Amniotic stem cell (primary cell): ENCODE results near the gene LFNG.

Experiments used
- DNase-seq: peaks from one replicate; lab custom pipeline; 2025; lab: John Stamatoyannopoulos, UW

The LFNG gene

DNA sequence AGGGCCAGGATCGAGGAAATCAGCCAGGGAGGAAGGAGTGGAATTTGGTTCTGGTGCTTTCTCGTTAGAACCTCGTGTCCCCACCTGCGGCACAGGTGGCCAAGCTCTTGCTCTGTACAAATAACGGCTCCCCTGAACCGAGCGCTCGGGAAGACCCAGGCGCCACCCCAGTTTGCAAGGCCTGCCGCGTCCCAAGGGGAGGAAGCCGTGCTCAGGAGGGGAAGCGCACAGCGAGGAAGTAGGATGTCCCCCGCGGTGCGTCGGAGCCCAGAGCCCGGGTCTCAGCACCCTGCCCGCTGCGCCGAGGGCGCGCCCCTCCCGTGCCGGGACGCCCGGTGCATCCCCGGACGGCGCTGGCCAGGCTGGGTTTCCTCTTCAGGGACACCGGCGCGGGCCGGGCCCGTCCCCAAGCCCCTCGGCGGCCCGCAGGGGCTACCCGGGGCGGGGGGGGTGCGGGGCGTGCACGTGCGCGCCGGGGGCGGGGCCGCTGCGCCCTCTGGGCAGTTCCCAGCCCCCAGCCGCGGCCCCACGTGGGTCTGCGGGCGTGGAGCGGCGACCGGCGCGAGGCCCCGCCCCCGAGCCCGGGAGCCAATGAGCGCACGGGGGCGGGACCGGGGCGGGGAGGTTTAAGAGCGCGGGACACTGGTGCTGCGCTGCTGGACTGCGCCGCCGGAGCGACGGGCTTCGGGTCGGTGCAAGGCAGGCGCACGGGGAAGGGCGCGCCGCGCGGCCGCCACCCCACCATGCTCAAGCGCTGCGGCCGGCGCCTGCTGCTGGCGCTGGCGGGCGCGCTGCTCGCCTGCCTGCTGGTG lies at the start of gene LFNG:
Gene LFNG, plus strand, starts transcription at position 656 of the 812 bp plus-strand sequence. Its CDS starts 88 bp downstream, at position 744.
- peak; percentile 67 for DNase-seq

DNA sequence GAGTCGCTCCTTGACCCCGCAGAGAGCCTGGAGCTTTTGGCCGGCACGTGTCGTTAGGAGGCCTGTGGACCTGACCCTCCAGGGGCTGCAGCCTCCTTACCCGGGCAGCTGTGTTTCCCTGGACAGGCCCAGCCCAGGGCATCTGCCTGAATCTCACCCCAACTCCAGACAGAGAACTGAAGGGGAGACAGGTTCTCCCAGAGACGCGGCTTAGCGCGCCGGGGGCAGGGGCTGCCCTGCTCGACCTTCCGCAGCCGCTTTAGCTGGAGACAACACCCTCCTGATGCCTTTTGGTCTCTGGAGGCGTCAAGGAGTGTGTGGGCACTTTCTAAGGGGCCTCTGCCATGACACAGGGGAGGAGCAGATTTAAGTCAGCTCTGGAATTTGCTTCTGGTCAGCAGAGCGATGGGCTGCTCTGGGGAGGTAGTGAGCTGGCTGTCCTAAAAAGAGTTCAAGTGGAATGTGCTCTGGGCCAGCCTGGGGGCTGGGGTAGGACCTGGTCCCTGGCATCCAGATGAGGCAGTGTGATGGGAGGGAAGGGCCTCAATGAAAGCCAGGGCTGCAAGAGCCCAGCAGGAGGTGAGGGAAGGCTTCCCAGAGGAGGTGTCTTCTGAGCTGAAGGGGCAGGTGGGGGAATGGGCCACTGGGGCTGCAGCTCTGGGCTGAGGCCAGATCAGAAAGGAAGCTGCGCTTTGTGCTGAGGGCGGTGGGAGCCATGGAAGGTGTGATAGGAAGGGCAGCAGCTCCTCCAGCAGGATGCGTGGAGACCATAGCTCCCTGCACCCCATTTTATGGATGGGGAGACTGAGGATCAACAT lies 49.2 kb upstream of the LFNG start:
- no peak for DNase-seq

- DNase-seq, result no peak
Observed at GRCh38 chr7:2471022-2471329, 48.6 kb upstream of the LFNG start.

- DNase-seq, result no peak
Observed at GRCh38 chr7:2471396-2471795, 48.2 kb upstream of the LFNG start.

DNA sequence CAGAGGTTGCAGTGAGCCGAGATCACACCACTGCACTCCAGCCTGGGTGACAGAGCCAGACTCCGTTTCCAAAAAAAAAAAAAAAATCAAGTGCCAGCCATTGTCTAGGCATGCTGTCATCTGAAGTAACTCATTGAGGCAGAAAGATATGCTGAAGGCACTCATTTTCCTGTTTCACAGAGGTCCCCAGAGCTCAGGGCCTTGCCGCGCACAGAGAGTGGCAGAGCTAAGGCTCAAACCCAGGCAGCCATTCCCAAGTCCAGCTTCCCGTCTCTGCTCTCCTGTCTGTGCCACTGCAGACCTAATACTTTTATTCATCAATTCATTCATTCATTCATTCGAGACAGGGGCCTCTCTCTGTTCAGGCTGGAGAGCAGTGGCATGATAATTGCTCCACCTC lies 46.8 kb upstream of the LFNG start:
- no peak for DNase-seq

- DNase-seq, result no peak
Observed at GRCh38 chr7:2473496-2474180, 45.9 kb upstream of the LFNG start.

- no peak for DNase-seq
Observed at GRCh38 chr7:2474224-2474623, 45.4 kb upstream of the LFNG start.

DNA sequence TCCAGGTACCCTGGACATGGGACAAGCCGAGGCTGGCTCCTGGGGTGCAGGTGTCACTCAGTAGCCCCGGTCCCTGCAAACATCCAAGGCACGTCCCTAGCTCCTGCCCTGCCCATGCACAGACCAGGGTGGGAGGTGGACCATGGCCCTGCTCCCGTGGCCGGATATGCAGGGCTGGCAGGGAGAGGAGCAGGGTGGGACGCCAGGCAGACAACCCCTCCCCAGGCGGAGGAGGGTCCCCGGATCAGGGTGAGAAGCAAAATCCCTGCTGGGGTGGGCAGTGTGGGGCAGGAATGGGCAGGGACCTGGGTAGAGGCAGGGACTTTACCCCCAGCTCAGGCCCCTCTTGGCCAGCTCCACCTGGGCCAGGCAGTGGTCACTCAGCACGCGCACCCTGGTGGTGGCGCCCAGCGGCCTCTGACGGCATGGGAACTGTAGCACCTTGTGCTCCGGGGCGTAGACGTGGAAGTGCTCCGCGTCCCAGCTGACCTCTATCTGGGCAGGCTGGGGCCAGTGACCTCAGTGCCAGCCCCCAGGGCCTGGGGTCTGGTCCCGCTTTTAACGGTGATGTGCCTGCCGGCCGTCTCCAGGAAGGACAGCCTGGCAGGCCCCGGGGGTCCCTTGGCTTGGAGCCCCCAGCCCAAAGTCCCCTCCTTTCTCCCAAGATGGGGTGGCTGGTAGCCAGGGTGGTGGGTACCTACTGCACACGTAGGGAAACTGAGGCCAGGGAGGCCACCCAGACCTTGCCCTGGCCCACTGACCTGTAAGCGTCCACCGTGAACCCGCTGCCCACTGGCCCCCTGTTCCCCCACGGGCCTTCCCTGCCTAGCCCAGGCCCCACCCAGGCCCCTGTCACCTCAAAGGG lies 44.5 kb upstream of the LFNG start:
- DNase-seq, result no peak

- DNase-seq, result no peak
Observed at GRCh38 chr7:2475678-2476015, 43.9 kb upstream of the LFNG start.

GRCh38 chr7:2476298-2476697 lies 43.3 kb upstream of the LFNG start, which contains the start of gene GRIFIN:
Gene GRIFIN, minus strand, starts transcription at chr7:2476398. Its CDS starts 15 bp downstream, at chr7:2476383.
- no peak for DNase-seq

DNA sequence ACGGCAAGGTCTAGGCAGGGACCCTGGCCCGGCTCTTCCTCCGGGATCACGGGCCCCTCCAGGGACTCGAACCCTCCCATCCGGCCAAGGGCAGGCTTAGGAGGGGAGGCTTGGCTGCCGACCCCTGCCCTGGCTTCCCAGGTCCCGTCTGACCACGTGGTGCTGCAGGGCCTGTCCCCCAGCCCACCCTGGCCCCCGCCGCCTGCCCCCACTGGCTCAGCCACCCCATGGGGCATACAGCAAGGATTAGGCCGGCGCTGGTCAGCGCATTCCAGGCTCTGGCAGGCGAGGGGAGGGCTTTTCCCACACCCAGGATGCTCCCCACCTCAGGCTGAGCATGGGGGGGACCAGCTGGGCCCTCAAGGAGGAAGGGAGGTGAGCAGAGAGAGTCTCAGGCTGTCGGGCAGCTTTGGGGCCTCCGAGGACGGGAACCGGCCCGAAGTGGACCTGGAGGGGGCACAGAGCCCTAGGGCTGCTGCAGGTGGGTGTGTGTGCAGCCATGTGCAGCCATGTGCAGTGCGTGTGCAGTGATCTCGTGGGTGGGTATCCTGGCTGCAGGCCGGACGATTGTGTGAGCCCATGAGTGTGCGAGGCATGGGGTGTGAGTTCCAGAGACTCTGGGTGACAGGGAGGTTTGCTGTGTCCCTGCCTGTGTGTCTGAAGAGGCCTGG lies 42.7 kb upstream of the LFNG start:
- DNase-seq, result no peak

- peak; percentile 12 for DNase-seq
Observed at GRCh38 chr7:2477447-2478398, 41.9 kb upstream of the LFNG start.

GRCh38 chr7:2478399-2478785 lies 41.2 kb upstream of the LFNG start:
- DNase-seq, result no peak

- no peak for DNase-seq
Observed at GRCh38 chr7:2478800-2479199, 40.8 kb upstream of the LFNG start.

GRCh38 chr7:2479276-2480069 lies 40.1 kb upstream of the LFNG start:
- DNase-seq, result no peak

DNA sequence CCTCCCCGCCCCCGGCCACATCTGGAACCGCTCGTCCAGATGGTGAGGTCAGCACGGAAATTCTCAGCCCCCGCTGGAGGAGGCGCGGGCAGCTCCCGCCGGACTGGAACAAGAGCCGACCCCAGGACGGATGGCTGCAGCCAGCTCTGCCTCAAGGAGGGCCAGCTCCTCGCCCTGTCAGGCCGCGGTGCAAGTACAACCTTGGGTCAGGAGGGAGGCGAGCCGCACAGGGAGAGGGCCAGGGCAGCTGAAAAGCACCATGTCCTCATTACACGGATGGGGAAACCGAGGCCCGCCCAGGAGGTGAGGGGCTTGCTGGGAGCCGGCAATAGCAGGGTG lies 39.5 kb upstream of the LFNG start:
- no peak for DNase-seq

GRCh38 chr7:2481195-2481594 lies 38.4 kb upstream of the LFNG start:
- no peak for DNase-seq

DNA sequence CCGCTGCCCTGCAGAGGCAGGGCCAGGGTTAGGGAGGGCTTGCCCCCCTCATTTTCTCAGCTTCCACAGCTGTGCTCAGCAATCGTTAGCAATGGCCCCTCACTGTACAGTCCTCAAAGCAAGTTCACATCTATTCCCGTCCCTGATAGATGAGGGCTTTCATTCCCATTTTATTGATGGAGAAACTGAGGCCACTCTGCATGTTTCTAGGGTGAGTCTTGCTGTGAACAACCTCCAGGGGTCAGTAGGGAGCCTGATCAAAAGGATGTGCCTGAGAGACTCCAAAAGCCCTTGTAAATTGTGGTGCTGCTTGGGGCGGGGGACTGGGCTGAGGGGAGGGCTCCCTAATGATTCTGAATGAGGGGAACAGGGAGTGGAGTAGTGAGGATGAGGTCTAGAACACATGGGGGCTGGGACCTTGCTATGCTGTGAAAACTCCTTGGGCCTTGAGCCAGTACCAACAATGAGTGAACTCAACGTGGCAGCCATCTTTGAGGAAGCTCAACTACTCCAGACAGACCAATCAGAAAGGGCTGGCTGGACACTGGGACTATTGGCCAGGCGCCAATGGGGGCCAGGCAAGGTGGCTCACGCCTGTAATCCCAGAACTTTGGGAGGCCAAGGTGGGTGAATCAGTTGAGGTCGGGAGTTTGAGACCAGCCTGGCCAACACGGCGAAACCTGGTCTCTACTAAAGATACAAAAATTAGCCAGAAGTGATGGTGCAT lies 36.7 kb upstream of the LFNG start:
- DNase-seq, result no peak

DNA sequence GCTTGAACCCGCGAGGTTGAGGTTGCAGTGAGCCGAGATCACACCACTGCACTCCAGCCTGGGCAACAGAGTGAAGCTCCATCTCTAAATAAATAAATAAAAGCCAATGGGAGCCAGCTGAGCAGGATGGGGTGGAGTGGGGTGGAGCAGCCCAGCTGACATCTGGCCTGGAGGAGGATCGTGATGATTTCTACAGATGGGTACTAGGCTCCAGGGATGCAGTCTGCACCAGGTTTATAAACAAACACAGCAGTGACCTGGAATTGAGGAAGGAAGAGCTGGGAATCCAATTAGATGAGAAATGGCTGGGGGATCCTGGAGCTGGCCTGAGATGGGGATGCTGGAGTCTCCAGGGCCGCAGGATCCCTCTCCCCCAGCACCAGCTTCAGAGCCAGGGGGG lies 36.1 kb upstream of the LFNG start:
- DNase-seq, result no peak
